ENCODE results near the gene TMIE.

The TMIE gene

DNA sequence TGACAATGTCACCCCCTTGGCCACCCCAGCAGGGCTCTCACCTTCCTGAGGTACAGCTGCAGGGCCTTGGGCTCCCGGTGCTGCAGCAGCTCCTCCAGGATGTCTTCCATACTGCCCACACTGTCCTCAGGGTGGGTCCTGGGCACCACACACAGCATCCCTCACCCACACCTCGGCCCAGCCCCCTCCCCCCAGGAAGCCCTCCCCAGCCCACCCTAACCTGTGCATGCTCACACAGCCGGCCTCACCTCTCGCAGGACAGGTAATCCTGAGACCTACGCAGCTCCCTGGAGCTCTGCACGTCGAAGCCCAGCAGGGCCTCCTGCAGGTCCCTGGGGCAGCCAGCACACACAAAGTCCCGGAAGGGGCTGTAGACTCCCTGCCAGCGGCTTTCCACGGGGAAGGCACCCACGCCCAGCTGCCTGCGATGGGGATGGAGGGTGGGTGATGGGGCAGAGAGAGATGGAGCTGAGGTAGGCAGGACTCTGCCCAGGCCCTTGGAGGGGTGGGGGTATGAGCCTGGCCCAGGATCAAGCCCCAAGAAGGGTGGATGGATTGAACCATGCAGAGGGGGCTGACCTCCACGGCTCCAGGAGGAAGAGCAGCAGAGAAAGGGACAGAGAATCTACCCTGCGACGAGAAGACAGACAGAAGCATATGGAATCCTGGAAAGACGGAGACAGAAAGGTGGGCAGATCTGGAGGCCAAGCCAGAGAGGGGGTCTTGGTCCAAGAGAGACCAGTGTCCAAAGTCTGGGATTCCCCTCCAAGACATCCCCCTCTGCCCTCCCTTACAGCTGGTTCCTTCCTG, 24.4 kb upstream of the TMIE start:
- no peak for TF ChIP-seq EZH2phosphoT487 (IDR thresholded peaks at IDR 0.05; ENCODE audit: low read depth)
- TF ChIP-seq, protein P1, sequence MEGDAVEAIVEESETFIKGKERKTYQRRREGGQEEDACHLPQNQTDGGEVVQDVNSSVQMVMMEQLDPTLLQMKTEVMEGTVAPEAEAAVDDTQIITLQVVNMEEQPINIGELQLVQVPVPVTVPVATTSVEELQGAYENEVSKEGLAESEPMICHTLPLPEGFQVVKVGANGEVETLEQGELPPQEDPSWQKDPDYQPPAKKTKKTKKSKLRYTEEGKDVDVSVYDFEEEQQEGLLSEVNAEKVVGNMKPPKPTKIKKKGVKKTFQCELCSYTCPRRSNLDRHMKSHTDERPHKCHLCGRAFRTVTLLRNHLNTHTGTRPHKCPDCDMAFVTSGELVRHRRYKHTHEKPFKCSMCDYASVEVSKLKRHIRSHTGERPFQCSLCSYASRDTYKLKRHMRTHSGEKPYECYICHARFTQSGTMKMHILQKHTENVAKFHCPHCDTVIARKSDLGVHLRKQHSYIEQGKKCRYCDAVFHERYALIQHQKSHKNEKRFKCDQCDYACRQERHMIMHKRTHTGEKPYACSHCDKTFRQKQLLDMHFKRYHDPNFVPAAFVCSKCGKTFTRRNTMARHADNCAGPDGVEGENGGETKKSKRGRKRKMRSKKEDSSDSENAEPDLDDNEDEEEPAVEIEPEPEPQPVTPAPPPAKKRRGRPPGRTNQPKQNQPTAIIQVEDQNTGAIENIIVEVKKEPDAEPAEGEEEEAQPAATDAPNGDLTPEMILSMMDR (IDR thresholded peaks at IDR 0.05; ENCODE audit: low read depth, low read length): no peak
- Histone ChIP-seq H3K9ac (ENCODE audit: low read length) (no peak overlapping the region), H3K4me3 (ENCODE audit: low read length) (no peak overlapping the region), H2AFZ (ENCODE audit: low read depth, low read length) (no peak overlapping the region), H3K79me2 (ENCODE audit: low read length) (no peaks in the 10 kb centered on the region), H4K20me1 (ENCODE audit: insufficient read depth, low read length) (peaks cover 3% of the 10 kb centered on the region; the same call in 1 of the 2 replicates), H3K9me3 (ENCODE audit: insufficient read depth, low read length) (no peaks in the 10 kb centered on the region), H3K4me2 (ENCODE audit: low read length) (no peak overlapping the region), H3K27me3 (ENCODE audit: low read depth, low read length) (no peaks in the 10 kb centered on the region), H3K36me3 (replicated peaks; ENCODE audit: low read depth, low read length) (no peaks in the 10 kb centered on the region), H3K27ac (ENCODE audit: low read length) (no peak overlapping the region), H3K4me1 (ENCODE audit: low read length) (no peaks in the 10 kb centered on the region)

DNA sequence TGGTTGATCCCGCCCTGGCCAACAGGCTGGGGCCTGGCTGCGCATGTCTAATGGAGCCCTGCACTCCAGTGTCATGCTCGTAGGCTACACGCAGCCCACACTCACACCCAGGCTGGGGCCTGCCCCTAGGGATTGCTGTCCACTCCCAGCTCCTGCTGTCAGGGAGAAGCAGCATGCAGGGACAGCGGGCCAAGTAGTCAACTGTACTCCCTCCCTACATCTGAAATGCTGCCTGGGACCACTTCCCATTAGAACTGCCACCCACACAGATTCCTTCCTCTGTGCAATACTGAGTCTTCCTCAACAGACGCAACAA, 23.8 kb upstream of the TMIE start:
- Histone ChIP-seq H3K4me3 (ENCODE audit: low read length) (no peak overlapping the region), H3K9ac (ENCODE audit: low read length) (no peak overlapping the region), H3K36me3 (replicated peaks; ENCODE audit: low read depth, low read length) (no peaks in the 10 kb centered on the region), H3K4me2 (ENCODE audit: low read length) (no peak overlapping the region), H3K27ac (ENCODE audit: low read length) (no peak overlapping the region), H2AFZ (ENCODE audit: low read depth, low read length) (no peak overlapping the region), H4K20me1 (ENCODE audit: insufficient read depth, low read length) (peaks cover 3% of the 10 kb centered on the region; the same call in 1 of the 2 replicates), H3K79me2 (ENCODE audit: low read length) (no peaks in the 10 kb centered on the region), H3K9me3 (ENCODE audit: insufficient read depth, low read length) (no peaks in the 10 kb centered on the region), H3K4me1 (ENCODE audit: low read length) (no peaks in the 10 kb centered on the region), H3K27me3 (ENCODE audit: low read depth, low read length) (no peaks in the 10 kb centered on the region)
- TF ChIP-seq, protein P1 (IDR thresholded peaks at IDR 0.05; ENCODE audit: low read depth, low read length): no peak
- TF ChIP-seq EZH2phosphoT487 (IDR thresholded peaks at IDR 0.05; ENCODE audit: low read depth): no peak

DNA sequence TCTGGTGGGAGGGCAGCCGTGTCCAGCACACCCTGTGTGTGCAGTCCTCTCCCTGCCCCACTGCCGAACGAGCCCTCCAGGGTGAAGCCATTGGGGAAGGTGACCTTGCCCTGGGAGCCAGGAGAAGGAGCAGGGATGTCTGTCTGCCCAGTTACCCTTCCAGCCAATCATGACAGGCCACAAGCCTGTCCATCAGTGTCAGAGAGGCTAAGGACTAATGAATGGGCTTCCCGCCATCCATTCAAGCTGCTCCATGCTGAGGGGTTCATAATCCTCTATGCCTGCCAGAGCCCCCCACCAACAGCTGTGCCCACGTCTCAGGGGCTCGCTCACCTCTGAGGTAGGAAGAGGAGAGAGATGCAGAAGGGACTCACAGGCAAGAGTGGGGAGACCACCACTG, 22.9 kb upstream of the TMIE start:
- H3K4me1 ChIP-seq (ENCODE audit: low read length): no peaks in the 10 kb centered on the region
- no peaks in the 10 kb centered on the region for H3K27me3 ChIP-seq (ENCODE audit: low read depth, low read length)
- H2AFZ ChIP-seq (ENCODE audit: low read depth, low read length): no peak overlapping the region
- H3K27ac ChIP-seq (ENCODE audit: low read length): no peak overlapping the region
- H3K4me2 ChIP-seq (ENCODE audit: low read length): no peak overlapping the region
- H3K9ac ChIP-seq (ENCODE audit: low read length): no peak overlapping the region
- no peaks in the 10 kb centered on the region for H3K79me2 ChIP-seq (ENCODE audit: low read length)
- H3K36me3 ChIP-seq (replicated peaks; ENCODE audit: low read depth, low read length): no peaks in the 10 kb centered on the region
- H4K20me1 ChIP-seq (ENCODE audit: insufficient read depth, low read length): peaks cover 3% of the 10 kb centered on the region; the same call in 1 of the 2 replicates
- H3K9me3 ChIP-seq (ENCODE audit: insufficient read depth, low read length): no peaks in the 10 kb centered on the region
- no peak overlapping the region for H3K4me3 ChIP-seq (ENCODE audit: low read length)
- TF ChIP-seq, protein P1 (IDR thresholded peaks at IDR 0.05; ENCODE audit: low read depth, low read length): no peak
- no peak for TF ChIP-seq EZH2phosphoT487 (IDR thresholded peaks at IDR 0.05; ENCODE audit: low read depth)

DNA sequence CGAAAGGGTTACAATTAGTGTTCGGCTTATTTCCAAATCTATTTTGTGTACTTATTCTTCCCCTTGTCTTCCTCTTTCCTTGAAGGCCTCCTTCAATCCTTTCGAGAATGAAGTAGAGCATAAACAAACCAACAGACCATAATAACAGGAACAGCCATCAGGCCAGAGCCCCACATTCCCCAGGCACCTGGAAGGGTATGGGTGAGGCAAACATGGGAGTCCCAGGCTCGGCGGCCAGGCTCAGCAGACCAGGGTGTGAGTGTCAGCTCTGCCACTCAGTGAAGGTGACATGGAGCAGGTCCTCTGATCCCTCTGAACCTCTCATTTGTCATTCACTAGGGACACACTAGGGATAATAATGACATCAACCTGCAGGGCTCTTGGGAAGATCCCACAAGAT, 21.5 kb upstream of the TMIE start:
- H2AFZ ChIP-seq (ENCODE audit: low read depth, low read length): no peak overlapping the region
- no peak overlapping the region for H3K4me3 ChIP-seq (ENCODE audit: low read length)
- H4K20me1 ChIP-seq (ENCODE audit: insufficient read depth, low read length): peaks cover 3% of the 10 kb centered on the region; the same call in 1 of the 2 replicates
- no peak overlapping the region for H3K9ac ChIP-seq (ENCODE audit: low read length)
- H3K36me3 ChIP-seq (replicated peaks; ENCODE audit: low read depth, low read length): no peaks in the 10 kb centered on the region
- TF ChIP-seq EZH2phosphoT487 (IDR thresholded peaks at IDR 0.05; ENCODE audit: low read depth): no peak
- TF ChIP-seq, protein P1 (IDR thresholded peaks at IDR 0.05; ENCODE audit: low read depth, low read length): no peak
- no peaks in the 10 kb centered on the region for H3K9me3 ChIP-seq (ENCODE audit: insufficient read depth, low read length)
- no peak overlapping the region for H3K4me2 ChIP-seq (ENCODE audit: low read length)
- H3K4me1 ChIP-seq (ENCODE audit: low read length): no peaks in the 10 kb centered on the region
- H3K27ac ChIP-seq (ENCODE audit: low read length): no peak overlapping the region
- no peaks in the 10 kb centered on the region for H3K27me3 ChIP-seq (ENCODE audit: low read depth, low read length)
- no peaks in the 10 kb centered on the region for H3K79me2 ChIP-seq (ENCODE audit: low read length)
